SK-N-SH (cell line): Measurements from ENCODE around the gene PRKN. TPM values are rescaled to one million over a fixed set of nuclear protein-coding genes. Genes with fewer than 3 reads are reported as not detected.

ENCODE experiments used
- CTCF ChIA-PET: fragments of 300-600, 350-600 bp; formaldehyde crosslinking; extraction: SDS; loops from one replicate; lab custom pipeline; 2021; lab: Yijun Ruan, JAX
- POLR2A ChIA-PET: fragments of 350-600 bp; sonication (Branson Sonifier 250); formaldehyde crosslinking; extraction: SDS; loops from one replicate; lab custom pipeline; 2020; ENCODE audit warnings: antibody characterized with exemption, inconsistent platforms; lab: Yijun Ruan, JAX
- DNase-seq: peaks from one replicate; pipeline ENCODE4 v3.0.0; 2012
- H2AFZ ChIP-seq: fragments of 200-600 bp; sonication (generic); 2 replicates; pipeline ENCODE4 v1.8.1; 2016; ENCODE audit warnings: antibody characterized with exemption, mild to moderate bottlenecking, low read depth
- H3F3A ChIP-seq: fragments of 200-600 bp; sonication (generic); replicated peaks from 2 replicates; pipeline ENCODE3; 2016; ENCODE audit warnings: antibody characterized with exemption, mild to moderate bottlenecking; ENCODE audit not compliant: insufficient read depth
- H3K27ac ChIP-seq, 2 experiments: fragments of 200-500 bp in 1 of 2; fragments of 200-600 bp in 1 of 2; sonication (Bioruptor generic) in 1 of 2; sonication (generic), shearing (Covaris generic) in 1 of 2; 2 replicates each; pipeline versions ENCODE4 v1.5.1 to v1.6.1; 2014 to 2016; ENCODE audit warnings: low read depth in 2 of 2, inconsistent platforms in 1 of 2, low read length in 1 of 2, mild to moderate bottlenecking in 1 of 2, mixed read lengths in 1 of 2
- H3K27me3 ChIP-seq: fragments of 200-600 bp; sonication (generic), shearing (Covaris generic); 2 replicates; pipeline ENCODE4 v1.6.1; 2016; ENCODE audit warnings: mixed run types; ENCODE audit not compliant: insufficient read depth
- H3K36me3 ChIP-seq, 2 experiments: fragments of 200-500 bp in 1 of 2; fragments of 200-600 bp in 1 of 2; sonication (Bioruptor generic) in 1 of 2; sonication (generic) in 1 of 2; replicated peaks in 1 of 2; 2 replicates each; pipeline versions ENCODE3 to v1.5.1; 2014 to 2016; ENCODE audit warnings: low read length in 1 of 2, mild to moderate bottlenecking in 1 of 2; ENCODE audit not compliant: insufficient read depth in 2 of 2, control insufficient read depth in 1 of 2
- H3K4me1 ChIP-seq, 2 experiments: fragments of 200-500 bp in 1 of 2; fragments of 200-600 bp in 1 of 2; sonication (Bioruptor generic) in 1 of 2; sonication (generic), shearing (Covaris generic) in 1 of 2; 2 replicates each; pipeline versions ENCODE4 v1.5.1 to v1.6.1; 2014 to 2016; ENCODE audit warnings: low read depth in 1 of 2, low read length in 1 of 2, mixed run types in 1 of 2; ENCODE audit not compliant: insufficient read depth in 2 of 2, control insufficient read depth in 1 of 2
- H3K4me2 ChIP-seq: fragments of 200-600 bp; sonication (generic), shearing (Covaris generic); 2 replicates; pipeline ENCODE4 v1.6.1; 2017; ENCODE audit warnings: mixed run types
- H3K4me3 ChIP-seq, 2 experiments: fragments of 200-500 bp in 1 of 2; fragments of 200-600 bp in 1 of 2; sonication (Bioruptor generic) in 1 of 2; sonication (generic), shearing (Covaris generic) in 1 of 2; 2 replicates each; pipeline versions ENCODE4 v1.5.1 to v1.8.1; 2014 to 2016; ENCODE audit warnings: low read depth in 2 of 2, inconsistent platforms in 1 of 2, low read length in 1 of 2, mild to moderate bottlenecking in 1 of 2, mixed read lengths in 1 of 2, moderate library complexity in 1 of 2
- H3K79me2 ChIP-seq: fragments of 200-600 bp; sonication (generic); 2 replicates; pipeline ENCODE4 v1.8.1; 2017; ENCODE audit warnings: mild to moderate bottlenecking; ENCODE audit not compliant: insufficient read depth
- H3K9ac ChIP-seq: fragments of 200-600 bp; sonication (generic); 2 replicates; pipeline ENCODE4 v1.6.1; 2017; ENCODE audit warnings: mixed run types
- H3K9me2 ChIP-seq: fragments of 200-600 bp; sonication (generic); 2 replicates; pipeline ENCODE4 v1.6.1; 2017; ENCODE audit warnings: mixed run types
- H3K9me3 ChIP-seq: fragments of 200-600 bp; sonication (generic); 2 replicates; pipeline ENCODE4 v1.6.1; 2017; ENCODE audit warnings: mixed run types, mild to moderate bottlenecking, moderate library complexity
- H4K20me1 ChIP-seq: fragments of 200-600 bp; sonication (generic); 2 replicates; pipeline ENCODE4 v1.6.1; 2017; ENCODE audit warnings: mild to moderate bottlenecking, mixed run types; ENCODE audit not compliant: insufficient read depth
- CHD2 ChIP-seq: fragments of 150-350 bp; IDR thresholded peaks from 2 replicates; pipeline ENCODE4 v1.6.1; 2018; ENCODE audit warnings: low read length; ENCODE audit not compliant: partially characterized antibody
- CTCF ChIP-seq: fragments of 200-600 bp; sonication (generic); IDR thresholded peaks from 2 replicates; pipeline ENCODE4 v1.6.1; 2017; ENCODE audit warnings: antibody characterized with exemption, mild to moderate bottlenecking, moderate library complexity
- ELF1 ChIP-seq: IDR thresholded peaks from 2 replicates; pipeline ENCODE4 v1.4.0; 2012
- EP300 ChIP-seq, 2 experiments: IDR thresholded peaks; 2 replicates each; pipeline versions ENCODE4 v1.4.0 to v1.6.1; 2012; ENCODE audit warnings: borderline replicate concordance in 1 of 2, low read depth in 1 of 2, low read length in 1 of 2
- EZH2phosphoT487 ChIP-seq: fragments of 200-600 bp; sonication (generic); IDR thresholded peaks from 2 replicates; pipeline ENCODE4 v1.6.1; 2017; ENCODE audit warnings: low read depth, mixed run types, mild to moderate bottlenecking, antibody characterized with exemption, moderate library complexity, borderline replicate concordance
- FOSL2 ChIP-seq: IDR thresholded peaks from 2 replicates; pipeline ENCODE4 v1.4.0; 2012; ENCODE audit warnings: low read depth, mild to moderate bottlenecking, moderate library complexity, borderline replicate concordance
- FOXM1 ChIP-seq: IDR thresholded peaks from 2 replicates; pipeline ENCODE4 v1.4.0; 2012; ENCODE audit warnings: low read depth, mild to moderate bottlenecking
- IRF3 ChIP-seq: fragments of 150-350 bp; IDR thresholded peaks from 2 replicates; pipeline ENCODE4 v1.6.1; 2016; ENCODE audit warnings: mild to moderate bottlenecking, low read depth, low read length
- JUND ChIP-seq: IDR thresholded peaks from 2 replicates; pipeline ENCODE4 v1.4.0; 2012
- MEF2A ChIP-seq: IDR thresholded peaks from 2 replicates; pipeline ENCODE4 v1.4.0; 2012; ENCODE audit warnings: low read depth, borderline replicate concordance
- MXI1 ChIP-seq: IDR thresholded peaks from 2 replicates; pipeline ENCODE4 v1.6.1; 2012; ENCODE audit warnings: mild to moderate bottlenecking, low read depth, low read length, improper control_type of control experiment
- NRF1 ChIP-seq: IDR thresholded peaks from 2 replicates; pipeline ENCODE4 v1.6.1; 2012; ENCODE audit warnings: low read depth, mild to moderate bottlenecking, low read length
- POLR2AphosphoS5 ChIP-seq: IDR thresholded peaks from 2 replicates; pipeline ENCODE4 v1.6.1; 2012; ENCODE audit warnings: low read depth, low read length
- RCOR1 ChIP-seq: fragments of 150-350 bp; IDR thresholded peaks from 2 replicates; pipeline ENCODE4 v1.6.1; 2017; ENCODE audit warnings: antibody characterized with exemption, low read length
- RFX5 ChIP-seq: IDR thresholded peaks from 2 replicates; pipeline ENCODE4 v1.6.1; 2012; ENCODE audit warnings: mild to moderate bottlenecking, improper control_type of control experiment, low read length
- RXRA ChIP-seq: IDR thresholded peaks from 2 replicates; pipeline ENCODE4 v1.4.0; 2012; ENCODE audit warnings: low read depth, mild to moderate bottlenecking, borderline replicate concordance
- TAF1 ChIP-seq: IDR thresholded peaks from 2 replicates; pipeline ENCODE4 v1.6.1; 2012; ENCODE audit warnings: low read depth, mild to moderate bottlenecking, low read length, moderate library complexity, borderline replicate concordance
- USF1 ChIP-seq: IDR thresholded peaks from 2 replicates; pipeline ENCODE4 v1.4.0; 2012; ENCODE audit warnings: low read depth, borderline replicate concordance
- YY1 ChIP-seq: IDR thresholded peaks from 2 replicates; pipeline ENCODE4 v1.4.0; 2012; ENCODE audit warnings: low read depth, mild to moderate bottlenecking
- WGBS: methylation state at CpG from one replicate; pipeline ENCODE4 v1.1.6; 2017; ENCODE audit warnings: low lambda C conversion rate; 5-methylcytosine and 5-hydroxymethylcytosine counted together
- polyA plus RNA-seq, 3 experiments: library from polyadenylated mRNA; depleted of rRNA; stranded (reverse); fragments of >200 nt; gene quantifications; 2 replicates each; pipeline ENCODE4 v1.2.3, GENCODE V29; 2012

PRKN gene
- polyA plus RNA-seq, 1 of the 3 experiments (the other 2 are of a cell fraction): 0.76 TPM

- no peaks in the 10 kb centered on the region for H3F3A ChIP-seq
- H3K9me2 ChIP-seq: no peaks in the 10 kb centered on the region
- H3K79me2 ChIP-seq: no peaks in the 10 kb centered on the region
- H2AFZ ChIP-seq: no peak overlapping the region
- 50% methylated on average over 1 of the region's 1 CpG for WGBS
- no peaks in the 10 kb centered on the region for H4K20me1 ChIP-seq
- H3K4me1 ChIP-seq: no peaks in the 10 kb centered on the region
- TF ChIP-seq CTCF: no peak
- no peak for TF ChIP-seq EP300 (IDR thresholded peaks at IDR 0.05; ENCODE audit: borderline replicate concordance in 1 of 2, low read depth in 1 of 2, low read length in 1 of 2)
- TF ChIP-seq MEF2A: no peak
- TF ChIP-seq FOSL2: no peak
- no peak for TF ChIP-seq ELF1
- TF ChIP-seq JUND: no peak
- TF ChIP-seq CHD2: no peak
- TF ChIP-seq FOXM1: no peak
- TF ChIP-seq TAF1: no peak
- TF ChIP-seq RCOR1: no peak
- TF ChIP-seq USF1: no peak
- TF ChIP-seq MXI1: no peak
- no peak for TF ChIP-seq NRF1
- no peak for TF ChIP-seq RFX5
- TF ChIP-seq EZH2phosphoT487: no peak
- TF ChIP-seq POLR2AphosphoS5: no peak
- no peak for TF ChIP-seq IRF3
- no peak for TF ChIP-seq YY1
- TF ChIP-seq RXRA: no peak
- ChIA-PET POLR2A (no interaction called here), CTCF (no interaction called here)
- H3K4me2 ChIP-seq: no peak overlapping the region
- no peak overlapping the region for H3K27ac ChIP-seq
- no peaks in the 10 kb centered on the region for H3K36me3 ChIP-seq
- H3K4me3 ChIP-seq: no peak overlapping the region
- no peak overlapping the region for H3K9ac ChIP-seq
- no peaks in the 10 kb centered on the region for H3K27me3 ChIP-seq
- DNase-seq: no peak
- H3K9me3 ChIP-seq: no peaks in the 10 kb centered on the region
These were observed 1133.2 kb downstream of the PRKN start for GRCh38 chr6:161594412-161594811.
